Stimulated activated CD8-positive, alpha-beta memory T cell treated with anti-CD3 and anti-CD28 coated beads, Interleukin-15, amount 100 ng/mL, for 4 hours (primary cell): Measurements from ENCODE around the gene PLEKHG4.

ENCODE experiments used
- DNase-seq, 2 donors: peaks; one replicate each; pipeline ENCODE4 v3.0.0-alpha.2; 2020; ENCODE audit warnings: low read depth in 2 of 2

Gene PLEKHG4

GRCh38 chr16:67284699-67285646, 5.6 kb downstream of the PLEKHG4 start:
- no peak for DNase-seq

GRCh38 chr16:67286441-67287235, 7.3 kb downstream of the PLEKHG4 start:
- no peak for DNase-seq

- DNase-seq, result no peak
Measured at GRCh38 chr16:67287960-67288359, 8.6 kb downstream of the PLEKHG4 start.

- no peak for DNase-seq
Measured at GRCh38 chr16:67291461-67291860, 12.1 kb downstream of the PLEKHG4 start.

GRCh38 chr16:67294171-67294757, 14.9 kb downstream of the PLEKHG4 start:
- DNase-seq, result no peak

- DNase-seq, result no peak
Measured at GRCh38 chr16:67294938-67295361, 15.6 kb downstream of the PLEKHG4 start.

- no peak for DNase-seq
Measured at GRCh38 chr16:67296420-67296819, 17.1 kb downstream of the PLEKHG4 start.

GRCh38 chr16:67298277-67298676, 18.9 kb downstream of the PLEKHG4 start:
- no peak for DNase-seq

- no peak for DNase-seq
Measured at GRCh38 chr16:67299269-67299668, 19.9 kb downstream of the PLEKHG4 start.

GRCh38 chr16:67301080-67301782, 21.9 kb downstream of the PLEKHG4 start:
- DNase-seq, result no peak

- DNase-seq, result no peak
Measured at GRCh38 chr16:67302076-67302475, 22.7 kb downstream of the PLEKHG4 start.

GRCh38 chr16:67302970-67303369, 23.6 kb downstream of the PLEKHG4 start:
- DNase-seq, result no peak

GRCh38 chr16:67304020-67304419, 24.7 kb downstream of the PLEKHG4 start:
- no peak for DNase-seq

GRCh38 chr16:67305216-67306071, 26.1 kb downstream of the PLEKHG4 start:
- no peak for DNase-seq

- no peak for DNase-seq
Measured at GRCh38 chr16:67310561-67310960, 31.2 kb downstream of the PLEKHG4 start.

GRCh38 chr16:67311607-67312488, 32.5 kb downstream of the PLEKHG4 start:
- peak; percentile 6 to 48 for DNase-seq

- DNase-seq, result no peak
Measured at GRCh38 chr16:67312719-67313118, 33.4 kb downstream of the PLEKHG4 start.

GRCh38 chr16:67317853-67318252, 38.5 kb downstream of the PLEKHG4 start:
- no peak for DNase-seq

- no peak for DNase-seq
Measured at GRCh38 chr16:67326115-67326471, 46.8 kb downstream of the PLEKHG4 start.
